HG03442 (cell line): ENCODE measurements around the gene SEZ6L2.
"Not testable (repeated sequence)": the region's sequence is repeated elsewhere in the genome, so short reads cannot be mapped to it uniquely, and the experiment has no call there.

Experiments used
- ATAC-seq: cut with Tn5 transposase; IDR thresholded peaks from one replicate; pipeline ENCODE4 v1.9.1; 2021; ENCODE audit warnings: mild to moderate bottlenecking, moderate library complexity; ENCODE audit not compliant: unreplicated experiment

Gene SEZ6L2

DNA sequence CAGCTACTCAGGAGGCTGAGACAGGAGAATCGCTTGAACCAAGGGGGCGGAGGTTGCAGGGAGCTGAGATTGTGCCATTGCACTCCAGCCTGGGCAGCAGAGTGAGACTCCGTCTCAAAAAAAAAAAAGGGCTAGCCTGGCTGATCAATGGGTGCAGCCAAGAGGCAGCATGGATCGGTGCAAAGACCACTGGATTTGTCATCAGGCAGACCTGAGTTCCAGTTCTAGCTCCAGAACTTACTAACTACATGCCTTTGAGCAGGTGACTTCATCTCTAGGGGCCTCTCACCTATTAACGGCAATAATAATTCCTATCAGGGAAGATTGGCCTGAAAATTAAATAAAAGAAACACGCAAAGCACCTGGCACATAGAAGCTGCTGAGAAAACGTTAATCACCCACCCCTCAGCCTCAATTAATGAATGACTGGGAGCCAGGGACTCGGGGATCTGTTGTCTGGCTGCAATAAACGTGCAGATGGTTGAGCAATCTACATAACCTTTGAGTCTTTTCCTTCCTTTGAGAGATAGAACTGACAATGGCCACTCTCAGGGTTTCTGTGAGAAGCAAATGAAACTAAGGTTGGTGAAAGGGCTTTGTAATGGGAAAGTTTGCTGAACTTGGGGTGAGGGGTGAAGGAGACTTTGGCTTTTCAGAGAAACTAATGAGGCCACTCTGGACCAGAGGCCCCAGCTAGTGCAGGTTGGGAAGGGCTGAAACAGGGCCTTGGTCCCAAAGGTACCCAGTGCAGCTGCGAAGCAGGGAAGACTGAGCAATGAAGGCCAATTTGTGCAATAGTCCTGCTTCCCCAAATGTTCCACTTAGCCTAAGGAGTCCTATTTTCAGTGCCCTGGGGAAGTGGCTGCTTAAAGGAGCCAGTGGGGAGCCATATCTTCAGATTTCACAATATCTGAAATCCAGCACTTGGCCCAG lies 7.6 kb downstream of the SEZ6L2 start:
- no peak for ATAC-seq

DNA sequence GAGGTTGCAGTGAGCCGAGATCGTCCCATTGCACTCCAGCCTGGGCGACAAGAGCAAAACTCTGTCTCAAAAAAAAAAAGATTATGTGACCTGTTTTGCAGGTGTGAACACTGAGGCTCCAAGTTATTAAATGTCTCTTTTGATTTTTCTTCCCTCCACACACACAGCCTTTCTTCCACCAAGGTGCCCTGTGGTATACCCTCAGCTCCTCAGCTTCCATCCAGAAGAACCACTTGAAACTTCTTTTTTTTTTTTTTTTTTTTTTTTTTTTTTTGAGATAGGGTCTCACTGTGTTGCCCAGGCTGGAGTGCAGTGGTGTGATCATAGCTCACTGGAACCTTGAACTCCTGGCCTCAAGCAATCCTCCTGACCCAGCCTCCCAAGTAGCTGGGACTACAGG lies 10.0 kb downstream of the SEZ6L2 start:
- ATAC-seq: not testable (repeated sequence)

DNA sequence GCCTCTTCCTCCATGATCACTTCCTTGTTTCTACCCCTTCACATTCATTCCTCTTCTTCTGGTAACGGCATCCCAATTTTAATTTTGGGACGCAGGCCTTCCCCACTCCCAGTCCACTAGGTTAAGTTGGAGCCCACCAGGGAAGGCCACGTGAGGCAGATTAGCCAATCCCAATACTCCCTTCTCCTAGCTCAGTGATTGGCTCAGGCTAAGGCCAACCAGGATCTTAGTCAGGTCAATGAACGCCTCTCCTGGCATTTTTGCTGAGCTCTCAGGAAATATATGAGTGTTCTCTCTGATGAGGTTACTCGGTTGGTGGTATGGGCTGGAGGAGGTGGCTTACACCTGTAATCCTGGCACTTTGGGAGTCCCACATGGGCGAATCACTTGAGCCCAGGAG lies 15.4 kb downstream of the SEZ6L2 start:
- ATAC-seq: no peak

DNA sequence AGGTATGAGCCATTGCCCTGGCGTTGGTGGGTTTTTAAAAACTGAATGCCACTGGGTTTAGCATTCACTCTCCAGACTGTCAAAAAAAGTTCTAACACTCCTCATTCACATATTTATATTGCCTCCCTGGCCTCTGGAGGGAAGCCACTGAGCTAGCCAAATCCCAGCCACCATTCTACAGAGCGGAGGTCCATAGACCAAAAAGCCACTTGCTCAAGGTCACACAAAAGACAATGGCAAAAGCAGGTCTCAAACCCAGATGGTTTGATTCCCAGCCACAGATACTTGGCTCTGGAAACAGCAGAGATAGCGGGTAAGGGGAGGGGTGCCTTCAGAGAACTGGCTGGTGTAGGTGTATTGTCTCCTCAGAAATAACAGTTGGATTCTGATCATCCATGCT lies 18.3 kb downstream of the SEZ6L2 start:
- ATAC-seq: no peak

DNA sequence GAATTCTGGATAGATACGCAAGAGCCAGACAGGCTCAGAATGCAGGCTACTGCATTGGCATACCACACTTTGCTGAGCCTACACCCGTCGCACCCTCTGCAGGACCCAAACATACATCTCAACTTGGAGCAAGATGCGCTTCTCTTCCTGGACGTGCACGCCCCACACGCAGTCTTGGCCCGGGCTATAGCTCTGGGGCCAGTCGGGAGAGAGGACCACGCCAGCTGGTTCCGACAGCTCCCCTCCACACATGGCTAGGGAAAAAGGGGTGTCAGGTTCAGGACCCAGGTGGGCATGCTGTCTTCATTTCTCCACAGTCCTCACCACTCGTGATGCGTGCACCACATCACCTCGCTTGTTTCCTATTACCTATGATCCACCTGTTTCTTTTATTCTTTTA lies 21.2 kb downstream of the SEZ6L2 start:
- no peak for ATAC-seq

DNA sequence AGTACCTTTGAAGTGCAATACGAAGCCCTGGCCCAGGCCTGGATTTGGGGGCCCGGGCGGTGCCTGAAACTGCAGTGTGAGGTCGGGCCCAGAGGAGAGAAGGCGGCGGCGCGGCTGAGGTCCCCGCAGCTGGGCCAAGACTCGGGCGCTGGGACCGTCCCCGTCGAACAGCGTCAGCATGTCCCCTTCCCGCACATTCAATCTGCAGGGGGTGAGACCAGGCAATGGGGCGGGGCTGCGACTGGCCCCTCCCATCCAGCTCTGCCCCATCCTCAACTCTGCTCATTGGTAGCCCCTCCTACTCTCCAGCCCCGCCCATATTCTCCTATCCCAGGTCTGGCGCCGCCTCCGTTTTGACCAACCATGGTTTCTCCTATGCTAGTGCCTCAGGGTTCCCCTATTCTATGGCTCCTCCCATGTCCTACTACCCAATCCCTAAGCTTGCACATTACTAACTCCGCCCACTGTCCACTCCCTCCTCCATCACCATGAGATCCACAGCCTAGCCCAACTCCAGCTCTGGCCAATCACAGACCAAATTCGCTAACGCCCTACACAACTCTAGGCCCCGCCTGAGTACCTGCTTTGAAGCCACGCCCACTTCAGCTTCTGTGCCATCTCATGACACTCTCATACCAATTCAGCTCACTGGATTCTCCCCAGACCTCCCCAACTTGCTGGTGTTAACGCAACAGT lies 21.9 kb downstream of the SEZ6L2 start:
- no peak for ATAC-seq

DNA sequence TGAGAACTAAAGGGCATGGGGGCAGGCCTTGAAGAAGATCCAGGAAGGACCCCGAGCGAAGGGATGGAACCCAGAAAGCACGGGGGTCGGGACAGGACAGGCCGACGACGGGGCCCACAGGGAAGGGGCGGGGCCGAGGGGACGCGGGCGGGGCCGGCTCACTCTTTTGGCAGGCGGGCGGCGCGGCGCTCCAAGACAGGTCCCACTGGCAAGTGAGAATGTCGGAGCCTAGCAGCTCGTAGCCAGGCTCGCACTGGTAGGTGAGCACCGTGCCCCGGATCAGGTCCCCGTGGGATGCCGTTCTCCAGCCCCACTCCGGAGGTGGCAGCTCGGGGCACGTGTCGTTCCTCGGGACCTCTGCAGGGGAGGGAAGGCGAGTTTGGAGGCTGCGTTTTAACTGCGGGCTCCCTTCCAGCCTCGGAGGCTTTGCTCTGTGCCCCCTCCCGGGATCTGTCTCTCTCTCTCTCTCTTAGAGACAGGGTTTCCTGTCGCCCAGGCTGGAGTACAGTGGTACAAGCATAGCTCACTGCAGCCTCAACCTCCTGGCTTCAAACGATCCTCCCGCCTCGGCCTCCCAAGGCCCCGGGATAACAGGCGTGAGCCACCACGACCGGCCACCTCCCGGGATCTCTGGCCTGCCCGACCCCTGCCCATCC lies 22.6 kb downstream of the SEZ6L2 start:
- no peak for ATAC-seq

DNA sequence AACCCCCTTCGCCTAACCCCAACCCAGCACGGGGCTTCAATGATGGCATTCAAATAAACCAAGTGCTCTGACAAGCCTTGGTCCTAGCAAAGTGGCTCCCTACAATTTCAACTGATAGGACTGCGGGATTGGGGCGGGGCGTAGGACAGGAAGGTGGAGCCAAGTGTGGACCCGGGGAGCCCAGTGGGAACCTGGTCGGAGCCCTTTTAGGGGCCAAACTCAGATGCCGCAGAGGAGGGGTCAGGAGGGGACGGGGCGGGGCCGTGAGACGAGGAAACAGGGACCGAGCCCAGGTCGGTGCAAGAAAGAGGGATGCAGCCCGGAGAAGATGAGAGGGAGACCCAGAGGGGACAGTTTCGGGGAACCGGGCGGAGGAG lies 23.1 kb downstream of the SEZ6L2 start:
- no peak for ATAC-seq

DNA sequence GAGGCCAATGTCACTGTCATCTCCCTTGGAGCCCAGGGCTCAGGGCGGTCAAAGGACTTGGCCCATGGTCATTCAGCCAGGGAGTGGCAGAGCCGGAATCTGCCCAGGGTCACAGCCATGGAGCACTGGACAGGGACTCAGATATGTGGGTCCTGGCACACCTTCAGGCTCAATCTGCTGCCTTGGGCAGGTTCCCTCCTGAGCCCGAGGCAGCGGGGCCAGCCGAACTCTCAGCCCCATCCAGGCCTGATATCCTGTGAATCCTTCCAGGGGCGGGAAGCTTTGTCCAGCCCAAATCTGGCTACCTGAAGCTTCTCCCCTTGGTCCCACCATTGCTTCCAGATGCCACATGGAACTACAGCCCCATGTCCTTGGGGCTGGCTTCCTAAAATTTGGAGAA lies 24.1 kb downstream of the SEZ6L2 start:
- ATAC-seq: no peak

DNA sequence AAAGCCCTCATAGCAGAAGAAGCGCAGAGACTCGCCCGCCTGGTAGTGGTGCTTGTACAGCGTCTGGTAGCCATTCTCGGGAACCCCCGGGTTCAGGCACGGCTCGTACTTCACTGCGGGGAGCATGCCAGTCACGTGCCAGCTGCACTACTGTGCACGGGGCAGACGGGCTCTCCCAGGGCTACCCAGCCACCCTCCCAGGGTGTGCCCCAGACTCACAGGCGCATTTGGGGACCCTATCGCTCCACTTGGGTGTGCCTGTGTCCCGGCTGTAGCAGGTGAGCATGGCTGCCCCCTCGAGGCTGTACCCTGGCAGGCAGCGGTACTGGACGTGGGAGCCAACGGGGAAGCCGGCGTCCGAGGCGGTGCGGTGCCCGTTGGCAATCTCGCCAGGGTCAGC lies 26.0 kb downstream of the SEZ6L2 start:
- ATAC-seq: no peak

DNA sequence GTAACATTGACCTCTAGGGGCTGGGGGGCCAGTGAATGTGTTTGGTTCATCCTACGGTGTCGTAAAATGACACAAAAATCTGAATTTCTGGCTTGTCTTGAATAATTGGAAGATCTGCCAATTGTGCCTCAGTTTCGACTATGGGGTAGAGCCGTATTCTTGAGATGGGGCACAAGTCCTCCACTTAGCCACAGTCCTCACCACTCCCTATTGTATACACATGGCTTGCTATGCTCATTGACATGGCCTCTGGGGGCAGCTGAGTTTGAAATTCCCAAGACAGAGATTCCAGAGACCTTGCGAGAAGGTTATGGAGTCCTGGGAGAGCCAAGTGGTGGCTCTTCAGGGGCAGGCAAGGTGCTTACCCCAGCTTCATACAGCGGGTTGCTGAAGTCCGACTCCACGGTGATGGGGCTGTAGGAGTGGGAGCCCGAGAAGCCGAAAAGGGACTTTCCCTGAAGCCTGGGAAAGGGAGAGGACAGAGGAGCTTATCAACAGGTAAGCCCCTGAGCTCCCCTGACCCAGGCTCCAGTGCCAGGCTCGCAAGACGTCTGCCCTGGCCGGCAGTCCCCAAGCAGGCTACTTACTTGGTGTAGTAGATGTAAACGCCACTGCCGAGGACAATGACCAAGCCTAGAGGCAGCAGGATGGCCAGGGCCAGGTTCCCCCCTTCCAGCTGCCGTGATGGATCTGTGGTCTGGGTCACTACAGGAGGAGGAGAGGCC lies 27.4 kb downstream of the SEZ6L2 start:
- ATAC-seq: no peak

DNA sequence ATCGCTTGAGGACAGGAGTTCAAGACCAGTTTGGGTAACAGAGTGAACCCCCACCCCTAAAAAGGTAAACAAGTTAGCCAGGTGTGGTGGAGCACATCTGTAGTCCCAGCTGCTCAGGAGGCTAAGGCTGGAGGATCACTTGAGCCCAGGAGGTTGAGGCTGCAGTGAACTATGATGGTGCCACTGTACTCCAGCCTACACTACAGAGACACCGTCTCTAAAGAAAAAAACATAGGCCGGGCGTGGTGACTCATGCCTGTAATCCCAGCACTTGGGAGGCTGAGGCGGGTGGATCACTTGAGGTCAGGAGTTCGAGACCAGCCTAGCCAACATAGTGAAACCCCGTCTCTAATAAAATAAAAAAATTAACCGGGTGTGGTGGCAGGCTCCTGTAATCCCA lies 30.3 kb downstream of the SEZ6L2 start:
- not testable (repeated sequence) for ATAC-seq

DNA sequence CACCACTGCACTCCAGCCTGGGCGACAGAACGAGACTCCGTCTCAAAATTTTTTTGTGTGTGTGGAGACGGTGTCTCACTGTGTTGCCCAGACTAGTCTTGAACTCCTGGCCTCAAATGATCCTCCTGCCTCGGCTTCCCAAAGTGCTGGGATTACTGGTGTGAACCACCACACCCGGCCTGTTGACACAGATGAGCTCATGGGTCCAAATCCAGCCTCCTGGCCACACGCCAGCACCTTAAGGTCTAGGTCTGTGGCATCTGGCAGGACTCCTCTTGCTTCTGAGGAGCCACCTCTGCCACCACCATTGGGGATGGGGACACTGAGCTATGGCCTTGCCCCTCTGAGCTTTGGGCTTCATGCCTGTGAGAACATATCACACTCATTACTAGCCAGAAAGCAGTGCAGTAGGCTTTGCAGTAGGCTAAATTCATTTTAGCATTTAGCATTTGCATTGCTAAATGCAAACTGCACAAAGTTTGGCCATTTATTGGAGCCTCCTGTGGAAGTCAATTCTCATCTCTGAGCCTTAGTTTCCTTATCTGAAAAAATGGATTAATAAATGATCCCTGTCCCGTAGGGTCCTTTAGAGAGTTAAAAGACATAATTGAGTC lies 30.8 kb downstream of the SEZ6L2 start:
- no peak for ATAC-seq

DNA sequence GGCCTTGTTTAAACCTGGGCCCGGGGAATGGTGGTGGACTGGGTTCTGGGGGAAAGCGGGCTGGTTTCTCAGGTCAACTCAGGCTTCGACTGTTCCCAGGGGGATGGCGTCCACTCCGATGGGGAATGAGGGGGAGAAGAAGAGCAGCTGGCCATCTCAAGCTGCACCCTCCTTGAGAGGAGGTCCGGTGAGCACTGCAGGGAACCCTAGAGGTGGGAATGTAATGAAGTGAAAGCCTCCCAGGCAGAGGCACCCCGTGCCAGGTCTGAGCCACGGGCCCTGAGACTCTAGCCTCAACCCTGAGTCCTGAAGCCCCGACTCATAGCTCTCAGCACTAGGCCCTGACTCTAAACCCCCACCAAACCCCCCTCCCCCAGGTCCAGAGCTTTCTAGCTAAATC lies 35.1 kb downstream of the SEZ6L2 start:
- ATAC-seq: no peak

DNA sequence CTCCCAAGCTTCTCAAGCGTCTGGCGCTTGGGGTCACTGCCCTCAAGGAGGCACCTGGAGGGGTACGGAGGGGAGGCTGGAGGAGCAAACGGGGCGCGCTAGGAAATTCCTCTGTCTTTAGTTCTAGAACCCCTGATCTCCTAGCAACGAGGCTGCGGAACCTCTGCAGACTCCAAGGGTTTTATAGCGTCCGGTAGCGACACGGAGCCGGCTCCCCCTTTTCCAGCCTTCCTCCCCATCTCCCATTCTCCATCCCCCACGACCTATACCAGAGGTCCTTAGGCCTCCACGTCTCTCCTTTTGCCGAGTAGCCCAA lies 35.7 kb downstream of the SEZ6L2 start:
- no peak for ATAC-seq

DNA sequence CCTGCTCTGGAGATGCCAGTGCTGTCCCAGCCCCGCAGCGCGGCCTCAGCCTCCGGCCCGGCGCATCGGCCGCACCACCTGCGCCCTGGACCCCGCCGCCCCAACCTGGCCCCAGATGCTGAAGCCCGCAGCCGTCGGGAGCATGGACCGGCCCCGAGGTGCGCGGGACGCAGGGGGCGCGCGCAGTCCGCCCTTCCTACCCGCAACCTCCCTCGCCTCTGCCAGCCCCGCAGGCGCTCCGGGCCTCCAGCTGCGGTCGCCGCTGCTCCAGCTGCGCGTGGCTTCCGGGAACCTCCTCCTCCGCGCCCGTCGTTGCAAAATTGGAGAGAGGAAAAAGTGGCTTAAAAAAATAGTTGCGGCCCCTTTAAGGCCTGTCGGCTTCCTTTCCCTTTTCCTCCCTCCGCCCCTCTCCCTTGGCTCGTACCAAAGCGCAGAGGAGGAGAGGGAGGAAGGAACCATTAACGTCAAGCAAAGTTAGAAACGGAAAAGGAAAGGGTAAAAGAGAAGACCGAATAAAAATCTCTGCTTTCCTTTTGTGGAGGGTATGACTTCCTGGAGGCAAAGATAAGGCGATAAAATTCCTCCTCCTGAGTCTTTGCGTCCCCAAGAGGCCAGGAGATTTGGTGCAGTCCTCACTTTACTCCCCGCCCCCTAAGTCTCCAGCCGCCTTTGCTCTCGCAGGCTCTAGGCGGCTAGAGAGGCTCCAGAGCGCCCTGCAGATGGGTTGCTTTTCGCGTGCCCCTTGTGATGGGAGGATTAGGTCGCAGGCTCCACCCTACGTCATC lies 36.3 kb downstream of the SEZ6L2 start, which contains the start of gene CDIPT:
TSS of gene CDIPT (minus strand) at position 343 of the 785 bp plus-strand sequence. CDS start 369 bp downstream, outside the sequence.
- peak; percentile 86 for ATAC-seq

DNA sequence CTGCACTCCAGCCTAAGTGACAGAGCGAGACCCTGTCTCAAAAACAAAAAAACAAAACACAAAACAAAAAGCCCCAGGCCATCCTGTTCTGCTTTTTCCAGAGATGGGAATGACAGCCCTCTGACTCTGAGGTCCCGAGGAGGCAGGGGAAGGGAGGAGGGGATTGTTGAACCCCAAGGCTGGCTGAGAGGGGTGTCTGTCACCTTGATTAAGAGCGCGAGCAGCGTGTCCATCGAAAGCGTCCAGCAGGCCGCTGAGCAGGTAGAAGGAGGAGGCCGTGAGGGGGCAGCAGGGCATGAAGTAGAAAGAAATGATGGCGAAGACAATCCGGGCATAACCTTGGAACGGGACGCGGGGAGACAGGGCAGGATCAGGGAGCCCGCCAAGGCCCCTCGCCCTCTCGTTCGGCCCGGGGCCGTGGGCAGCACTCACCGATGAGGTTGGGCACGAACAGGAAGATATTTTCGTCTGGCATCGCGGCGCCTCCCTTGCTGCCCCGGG lies 36.9 kb downstream of the SEZ6L2 start:
- ATAC-seq: peak; percentile 8

DNA sequence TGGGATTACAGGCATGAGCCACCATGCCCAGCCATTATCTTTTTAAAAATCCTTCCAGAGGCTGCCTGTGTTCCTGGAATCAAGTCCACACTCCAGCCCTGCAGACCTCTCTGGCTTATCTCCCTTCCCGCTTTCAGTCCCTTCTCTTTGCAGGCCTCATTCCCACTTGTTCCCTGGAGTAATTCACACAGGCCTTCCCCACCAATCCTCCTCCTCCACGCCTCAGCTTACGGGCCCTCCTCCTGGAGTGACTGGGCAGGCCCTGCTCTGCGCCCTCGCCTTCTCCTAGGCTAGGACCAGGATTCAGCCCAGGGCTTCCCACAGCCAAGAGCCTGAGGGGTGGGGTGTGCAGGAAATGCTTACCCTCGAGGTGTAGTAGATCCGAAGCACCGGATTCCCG lies 39.1 kb downstream of the SEZ6L2 start:
- ATAC-seq: no peak

DNA sequence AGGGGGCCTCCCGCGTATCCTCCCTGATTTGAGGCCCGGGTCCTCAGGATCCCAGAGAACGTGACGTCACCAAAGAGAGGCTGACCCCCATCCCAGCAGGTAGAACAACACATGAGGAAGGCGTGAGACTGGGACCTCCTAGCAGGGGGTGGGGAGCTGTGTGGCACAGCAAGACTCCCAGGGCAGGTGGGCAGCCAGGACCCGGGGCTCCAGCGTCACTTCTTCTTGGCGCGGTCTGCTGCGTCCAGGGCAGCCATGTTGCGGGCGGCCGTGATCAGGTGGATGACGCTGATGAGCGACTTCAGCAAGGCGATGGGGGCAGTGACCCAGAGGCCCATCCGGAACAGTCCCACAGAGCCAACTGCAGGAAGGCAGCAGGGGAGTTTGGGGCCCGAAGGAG lies 40.4 kb downstream of the SEZ6L2 start:
- ATAC-seq: no peak
